Parathyroid adenoma (tissue), 2 donors: ENCODE measurements around the gene FRMD4A.

Source experiments
- H2AFZ ChIP-seq: fragments of 300-600 bp; sonication (generic); one replicate; pipeline ENCODE4 v1.7.0; 2017; ENCODE audit warnings: antibody characterized with exemption, mild to moderate bottlenecking
- H3K27ac ChIP-seq: fragments of 300-600 bp; sonication (generic); one replicate; pipeline ENCODE4 v1.7.0; 2017
- H3K27me3 ChIP-seq: fragments of 300-600 bp; sonication (generic); one replicate; pipeline ENCODE4 v1.7.0; 2017; ENCODE audit warnings: low read length; ENCODE audit not compliant: control insufficient read depth, insufficient read depth
- H3K36me3 ChIP-seq: fragments of 300-600 bp; sonication (generic); one replicate; pipeline ENCODE4 v1.7.0; 2017; ENCODE audit warnings: low read length; ENCODE audit not compliant: control insufficient read depth, insufficient read depth
- H3K4me1 ChIP-seq: fragments of 300-600 bp; sonication (generic); one replicate; pipeline ENCODE4 v1.7.0; 2017; ENCODE audit warnings: control low read depth
- H3K4me2 ChIP-seq: fragments of 300-600 bp; sonication (generic); one replicate; pipeline ENCODE4 v1.7.0; 2017; ENCODE audit warnings: low read length
- H3K4me3 ChIP-seq: fragments of 300-600 bp; sonication (generic); one replicate; pipeline ENCODE4 v1.7.0; 2017; ENCODE audit warnings: low read depth, low read length
- H3K79me2 ChIP-seq: fragments of 300-600 bp; sonication (generic); one replicate; pipeline ENCODE4 v1.7.0; 2017; ENCODE audit warnings: control low read depth
- H3K9ac ChIP-seq: fragments of 300-600 bp; sonication (generic); one replicate; pipeline ENCODE4 v1.7.0; 2017; ENCODE audit warnings: mild to moderate bottlenecking
- H3K9me3 ChIP-seq: fragments of 300-600 bp; sonication (generic); one replicate; pipeline ENCODE4 v1.7.0; 2017; ENCODE audit warnings: low read length; ENCODE audit not compliant: control insufficient read depth
- CTCF ChIP-seq: fragments of 300-600 bp; sonication (generic); IDR thresholded peaks from one replicate; pipeline ENCODE4 v1.7.0; 2017; ENCODE audit warnings: antibody characterized with exemption, mild to moderate bottlenecking
- donor health status: primary hyperparathyroidism.

FRMD4A gene

GRCh38 chr10:13860886-13861285, 469.8 kb downstream of the FRMD4A start:
- Histone ChIP-seq H3K27ac (no peak overlapping the region), H3K9ac (no peak overlapping the region), H3K79me2 (no peaks in the 10 kb centered on the region), H3K4me3 (no peak overlapping the region), H3K36me3 (no peaks in the 10 kb centered on the region), H3K4me2 (no peak overlapping the region), H3K9me3 (no peaks in the 10 kb centered on the region), H3K27me3 (no peaks in the 10 kb centered on the region), H3K4me1 (no peaks in the 10 kb centered on the region), H2AFZ (no peak overlapping the region)
- TF ChIP-seq CTCF = no peak

GRCh38 chr10:13859979-13860654, 470.6 kb downstream of the FRMD4A start:
- Histone ChIP-seq H3K27ac (no peak overlapping the region), H3K9me3 (no peaks in the 10 kb centered on the region), H3K4me1 (no peaks in the 10 kb centered on the region), H3K4me2 (no peak overlapping the region), H3K4me3 (no peak overlapping the region), H3K27me3 (no peaks in the 10 kb centered on the region), H3K79me2 (no peaks in the 10 kb centered on the region), H2AFZ (no peak overlapping the region), H3K9ac (no peak overlapping the region), H3K36me3 (no peaks in the 10 kb centered on the region)
- no peak for TF ChIP-seq CTCF

GRCh38 chr10:13858709-13859108, 472.0 kb downstream of the FRMD4A start:
- Histone ChIP-seq H3K9me3 (no peaks in the 10 kb centered on the region), H3K36me3 (no peaks in the 10 kb centered on the region), H3K9ac (no peak overlapping the region), H3K4me3 (no peak overlapping the region), H3K27ac (no peak overlapping the region), H3K4me1 (no peaks in the 10 kb centered on the region), H3K27me3 (no peaks in the 10 kb centered on the region), H3K4me2 (no peak overlapping the region), H2AFZ (no peak overlapping the region), H3K79me2 (no peaks in the 10 kb centered on the region)
- no peak for TF ChIP-seq CTCF

- Histone ChIP-seq H3K36me3 (no peaks in the 10 kb centered on the region), H3K4me3 (no peak overlapping the region), H3K4me1 (no peaks in the 10 kb centered on the region), H3K9ac (no peak overlapping the region), H2AFZ (no peak overlapping the region), H3K27me3 (no peaks in the 10 kb centered on the region), H3K79me2 (no peaks in the 10 kb centered on the region), H3K27ac (no peak overlapping the region), H3K4me2 (no peak overlapping the region), H3K9me3 (no peaks in the 10 kb centered on the region)
- no peak for TF ChIP-seq CTCF
Observed at GRCh38 chr10:13857451-13857850, 473.3 kb downstream of the FRMD4A start.

- no peak overlapping the region for H3K9ac ChIP-seq
- no peaks in the 10 kb centered on the region for H3K9me3 ChIP-seq
- H3K27me3 ChIP-seq = no peaks in the 10 kb centered on the region
- H3K36me3 ChIP-seq = no peaks in the 10 kb centered on the region
- no peaks in the 10 kb centered on the region for H3K79me2 ChIP-seq
- no peak overlapping the region for H3K27ac ChIP-seq
- H3K4me3 ChIP-seq = no peak overlapping the region
- no peaks in the 10 kb centered on the region for H3K4me1 ChIP-seq
- no peak overlapping the region for H3K4me2 ChIP-seq
- no peak for TF ChIP-seq CTCF
- no peak overlapping the region for H2AFZ ChIP-seq
Observed at GRCh38 chr10:13853854-13854253, 476.9 kb downstream of the FRMD4A start.
